IMR-90 (cell line): Measurements from ENCODE around the gene HOATZ. TPM values are rescaled to one million over a fixed set of nuclear protein-coding genes. Genes with fewer than 3 reads are reported as not detected.

ENCODE experiments used
- ATAC-seq: fragments of 200-7000 bp; cut with Tn5 transposase; 2 replicates; pipeline ENCODE4 v1.9.1; 2020; ENCODE audit warnings: low read depth, mild to moderate bottlenecking, moderate library complexity
- BruUV-seq: library from RNA; stranded (reverse); fragments of 400-500 nt; replicated peaks from 2 replicates; lab custom pipeline; 2021; lab: Mats Ljungman, UMichigan
- CTCF ChIA-PET: fragments of 300-600 bp; formaldehyde crosslinking; extraction: SDS; loops from one replicate; lab custom pipeline; 2021; ENCODE audit warnings: antibody characterized with exemption; lab: Yijun Ruan, JAX
- POLR2A ChIA-PET: fragments of 300-600 bp; sonication (Branson Sonifier 250); formaldehyde crosslinking; loops from one replicate; lab custom pipeline; 2022; ENCODE audit warnings: antibody characterized with exemption; ENCODE audit not compliant: unreplicated experiment; lab: Charles Lee
- DNase-seq: peaks from one replicate; pipeline ENCODE4 v3.0.0; 2013
- H2AFZ ChIP-seq: replicated peaks from 2 replicates; pipeline ENCODE3; 2013; ENCODE audit warnings: low read length, mild to moderate bottlenecking; ENCODE audit not compliant: poor library complexity
- H2AK5ac ChIP-seq: 2 replicates; pipeline ENCODE4 v1.6.1; 2013; ENCODE audit warnings: low read depth, low read length, inconsistent platforms
- H2AK9ac ChIP-seq: replicated peaks from 2 replicates; pipeline ENCODE3; 2013; ENCODE audit warnings: mild to moderate bottlenecking, low read depth, low read length, moderate library complexity; ENCODE audit not compliant: poor library complexity
- H2BK120ac ChIP-seq: 2 replicates; pipeline ENCODE4 v1.6.1; 2013; ENCODE audit warnings: low read depth, low read length, inconsistent platforms
- H2BK15ac ChIP-seq: 3 replicates; pipeline ENCODE4 v1.6.1; 2013; ENCODE audit warnings: low read depth, low read length, inconsistent platforms
- H2BK20ac ChIP-seq: 2 replicates; pipeline ENCODE4 v1.6.1; 2013; ENCODE audit warnings: low read depth, mild to moderate bottlenecking, inconsistent platforms, low read length, moderate library complexity
- H2BK5ac ChIP-seq: 2 replicates; pipeline ENCODE4 v1.6.1; 2013; ENCODE audit warnings: mild to moderate bottlenecking, low read depth, low read length, inconsistent platforms; ENCODE audit not compliant: poor library complexity, severe bottlenecking
- H3K14ac ChIP-seq: replicated peaks from 2 replicates; pipeline ENCODE4 v1.6.1; 2013; ENCODE audit warnings: low read depth, low read length, inconsistent platforms
- H3K18ac ChIP-seq: 2 replicates; pipeline ENCODE4 v1.6.1; 2013; ENCODE audit warnings: low read depth, low read length, control low read depth
- H3K23ac ChIP-seq: 2 replicates; pipeline ENCODE4 v1.6.1; 2013; ENCODE audit warnings: low read depth, low read length, inconsistent platforms
- H3K27ac ChIP-seq: 2 replicates; pipeline ENCODE4 v1.5.1; 2013; ENCODE audit warnings: mild to moderate bottlenecking, control low read depth, low read length; ENCODE audit not compliant: insufficient read depth
- H3K27me3 ChIP-seq: 2 replicates; pipeline ENCODE4 v1.6.1; 2013; ENCODE audit warnings: low read length; ENCODE audit not compliant: control insufficient read depth, insufficient read depth
- H3K36me3 ChIP-seq: 2 replicates; pipeline ENCODE4 v1.6.1; 2013; ENCODE audit warnings: low read length, mixed read lengths; ENCODE audit not compliant: control insufficient read depth, insufficient read depth
- H3K4ac ChIP-seq: 2 replicates; pipeline ENCODE4 v1.6.1; 2013; ENCODE audit warnings: low read depth, low read length, inconsistent platforms
- H3K4me1 ChIP-seq: 2 replicates; pipeline ENCODE4 v1.6.1; 2013; ENCODE audit warnings: low read length, mixed read lengths; ENCODE audit not compliant: control insufficient read depth, insufficient read depth
- H3K4me2 ChIP-seq: 2 replicates; pipeline ENCODE4 v1.6.1; 2013; ENCODE audit warnings: low read depth, mild to moderate bottlenecking, control low read depth, low read length, moderate library complexity
- H3K4me3 ChIP-seq: 2 replicates; pipeline ENCODE4 v1.5.1; 2013; ENCODE audit warnings: low read depth, mild to moderate bottlenecking, control low read depth, low read length, moderate library complexity; ENCODE audit not compliant: insufficient read depth
- H3K56ac ChIP-seq: 2 replicates; pipeline ENCODE4 v1.6.1; 2013; ENCODE audit warnings: low read length, inconsistent platforms; ENCODE audit not compliant: insufficient read depth; ENCODE audit errors: extremely low read depth
- H3K79me1 ChIP-seq, 2 experiments: 2 replicates each; pipeline ENCODE4 v1.6.1; 2013; ENCODE audit warnings: low read length in 2 of 2, inconsistent platforms in 1 of 2, low read depth in 1 of 2
- H3K9ac ChIP-seq: 2 replicates; pipeline ENCODE4 v1.6.1; 2013; ENCODE audit warnings: low read depth, low read length, control low read depth
- H3K9me1 ChIP-seq: 2 replicates; pipeline ENCODE4 v1.6.1; 2013; ENCODE audit warnings: low read length, inconsistent platforms; ENCODE audit not compliant: insufficient read depth
- H3K9me3 ChIP-seq: 2 replicates; pipeline ENCODE4 v1.6.1; 2013; ENCODE audit warnings: low read length; ENCODE audit not compliant: control insufficient read depth, insufficient read depth
- H4K20me1 ChIP-seq: 2 replicates; pipeline ENCODE4 v1.6.1; 2013; ENCODE audit warnings: low read length, inconsistent platforms; ENCODE audit not compliant: insufficient read depth
- H4K5ac ChIP-seq: 2 replicates; pipeline ENCODE4 v1.6.1; 2013; ENCODE audit warnings: mild to moderate bottlenecking, low read depth, low read length, control low read depth
- H4K8ac ChIP-seq, 2 experiments: 2 replicates each; pipeline ENCODE4 v1.6.1; 2013; ENCODE audit warnings: low read depth in 2 of 2, low read length in 2 of 2, control low read depth in 1 of 2, inconsistent platforms in 1 of 2
- H4K91ac ChIP-seq: 2 replicates; pipeline ENCODE4 v1.6.1; 2013; ENCODE audit warnings: low read depth, low read length, inconsistent platforms; ENCODE audit not compliant: insufficient read depth
- BHLHE40 ChIP-seq: fragments of 150-350 bp; IDR thresholded peaks from 2 replicates; pipeline ENCODE4 v1.6.1; 2016; ENCODE audit warnings: mild to moderate bottlenecking, low read depth, low read length
- CEBPB ChIP-seq: IDR thresholded peaks from 2 replicates; pipeline ENCODE4 v1.6.1; 2012; ENCODE audit warnings: low read depth, low read length, improper control_type of control experiment
- CHD1 ChIP-seq: IDR thresholded peaks from 2 replicates; pipeline ENCODE4 v1.6.1; 2012; ENCODE audit warnings: low read depth, low read length, improper control_type of control experiment
- CTCF ChIP-seq: conservative IDR thresholded peaks from 2 replicates; pipeline ENCODE4 v1.5.1; 2012; ENCODE audit warnings: mild to moderate bottlenecking, low read depth, low read length, improper control_type of control experiment
- ELK1 ChIP-seq: fragments of 150-350 bp; IDR thresholded peaks from 2 replicates; pipeline ENCODE4 v1.6.1; 2016; ENCODE audit warnings: low read depth, mild to moderate bottlenecking, low read length, moderate library complexity, borderline replicate concordance
- FOS ChIP-seq: fragments of 150-350 bp; IDR thresholded peaks from 2 replicates; pipeline ENCODE4 v1.6.1; 2016; ENCODE audit warnings: low read depth, low read length
- MAFK ChIP-seq: IDR thresholded peaks from 2 replicates; pipeline ENCODE4 v1.6.1; 2012; ENCODE audit warnings: low read depth, low read length, improper control_type of control experiment
- MAZ ChIP-seq: IDR thresholded peaks from 2 replicates; pipeline ENCODE4 v1.6.1; 2012; ENCODE audit warnings: low read depth, mild to moderate bottlenecking, low read length, improper control_type of control experiment, moderate library complexity, borderline replicate concordance
- NFE2L2 ChIP-seq: fragments of 150-350 bp; IDR thresholded peaks from 2 replicates; pipeline ENCODE4 v1.6.1; 2016; ENCODE audit warnings: low read depth, mild to moderate bottlenecking, low read length
- POLR2A ChIP-seq: IDR thresholded peaks from 2 replicates; pipeline ENCODE4 v1.6.1; 2012; ENCODE audit warnings: mild to moderate bottlenecking, low read depth, low read length
- RAD21 ChIP-seq: IDR thresholded peaks from 2 replicates; pipeline ENCODE4 v1.6.1; 2012; ENCODE audit warnings: low read length, improper control_type of control experiment
- RCOR1 ChIP-seq: IDR thresholded peaks from 2 replicates; pipeline ENCODE4 v1.6.1; 2012; ENCODE audit warnings: mild to moderate bottlenecking, low read length, improper control_type of control experiment; ENCODE audit not compliant: insufficient replicate concordance
- RFX5 ChIP-seq: IDR thresholded peaks from 2 replicates; pipeline ENCODE4 v1.8.0; 2012; ENCODE audit warnings: low read depth, mild to moderate bottlenecking, low read length, moderate library complexity
- SMC3 ChIP-seq: fragments of 150-350 bp; IDR thresholded peaks from 2 replicates; pipeline ENCODE4 v1.6.1; 2016; ENCODE audit warnings: low read depth, mild to moderate bottlenecking, antibody characterized with exemption, low read length, moderate library complexity
- WGBS, 2 experiments: methylation state at CpG; one replicate each; pipeline versions ENCODE4 v1.1.5 to v1.1.7; 2013; ENCODE audit warnings: missing lambda C conversion rate in 2 of 2; ENCODE audit not compliant: insufficient read length in 1 of 2; ENCODE audit errors: extremely low coverage in 2 of 2; 5-methylcytosine and 5-hydroxymethylcytosine counted together
- dilution Hi-C: fragments of 300-500 bp; cut with HindIII; formaldehyde crosslinking; loops from one replicate; pipeline ENCODE4 v1.14.3; 2018; ENCODE audit warnings: low sequenced_read_pairs; ENCODE audit not compliant: unreplicated experiment
- in situ Hi-C: fragments of 300-500 bp; cut with MboI; formaldehyde crosslinking; loops from 3 replicates; pipeline ENCODE4 v1.14.3; 2019; ENCODE audit warnings: low sequenced_read_pairs, inconsistent platforms, mixed read lengths
- intact Hi-C: fragments of 100-400 bp; cut with micrococcal nuclease; formaldehyde crosslinking; loops from 2 replicates; pipeline ENCODE4 v1.10.0; 2022
- polyA plus RNA-seq, 3 experiments: library from polyadenylated mRNA; depleted of rRNA; stranded (reverse); fragments of >200 nt; gene quantifications; 2 replicates each; pipeline ENCODE4 v1.2.3, GENCODE V29; 2012; ENCODE audit warnings: low replicate concordance in 1 of 3
- total RNA-seq: library from RNA; depleted of rRNA; stranded (reverse); fragments of >200 nt; gene quantifications from 2 replicates; pipeline ENCODE4 v1.2.3, GENCODE V29; 2012
- TF ChIP-seq, protein P1 (sequence below): fragments of 150-350 bp; IDR thresholded peaks from 2 replicates; pipeline ENCODE4 v1.6.1; 2017; ENCODE audit warnings: mild to moderate bottlenecking, antibody characterized with exemption, low read length, low read depth

HOATZ gene
- total and polyA plus RNA-seq, 2 of the 4 experiments (the other 2 are of a cell fraction), result not detected

GRCh38 chr11:111479666-111480065 is 34.9 kb upstream of the HOATZ start:
- Histone ChIP-seq H2AFZ (no peak overlapping the region), H2BK120ac (no peak overlapping the region), H2BK20ac (no peak overlapping the region), H3K27me3 (no peaks in the 10 kb centered on the region), H3K9me1 (no peaks in the 10 kb centered on the region), H3K4me3 (no peak overlapping the region), H2BK5ac (no peak overlapping the region), H3K36me3 (no peaks in the 10 kb centered on the region), H2AK5ac (no peak overlapping the region), H4K91ac (no peak overlapping the region), H3K79me1 (no peaks in the 10 kb centered on the region), H4K5ac (no peak overlapping the region), H4K20me1 (no peaks in the 10 kb centered on the region), H3K4ac (no peak overlapping the region), H3K4me2 (no peak overlapping the region), H2AK9ac (no peak overlapping the region), H3K9me3 (peaks cover 3% of the 10 kb centered on the region), H3K27ac (no peak overlapping the region), H3K14ac (no peak overlapping the region), H3K23ac (no peak overlapping the region), H3K56ac (no peak overlapping the region), H3K9ac (no peak overlapping the region), H3K4me1 (no peaks in the 10 kb centered on the region), H4K8ac (no peak overlapping the region), H2BK15ac (no peak overlapping the region), H3K18ac (no peak overlapping the region)
- no peak for DNase-seq
- dilution Hi-C loops, result no loop called here
- intact Hi-C loops, result no loop called here
- in situ Hi-C loops, result no loop called here
- ChIA-PET CTCF (no interaction called here), POLR2A (no interaction called here)
- no peak for ATAC-seq
- BruUV-seq, result no TSS peak
- WGBS, 2 experiments, result no CpG with 5 or more reads among the region's 1 CpG
- TF ChIP-seq MAZ (no peak), SMC3 (no peak), NFE2L2 (no peak), ELK1 (no peak), BHLHE40 (no peak), POLR2A (no peak), CEBPB (no peak), RAD21 (no peak), RFX5 (no peak), CTCF (no peak), CHD1 (no peak), FOS (no peak), RCOR1 (no peak), MAFK (no peak)
- TF ChIP-seq, protein P1, sequence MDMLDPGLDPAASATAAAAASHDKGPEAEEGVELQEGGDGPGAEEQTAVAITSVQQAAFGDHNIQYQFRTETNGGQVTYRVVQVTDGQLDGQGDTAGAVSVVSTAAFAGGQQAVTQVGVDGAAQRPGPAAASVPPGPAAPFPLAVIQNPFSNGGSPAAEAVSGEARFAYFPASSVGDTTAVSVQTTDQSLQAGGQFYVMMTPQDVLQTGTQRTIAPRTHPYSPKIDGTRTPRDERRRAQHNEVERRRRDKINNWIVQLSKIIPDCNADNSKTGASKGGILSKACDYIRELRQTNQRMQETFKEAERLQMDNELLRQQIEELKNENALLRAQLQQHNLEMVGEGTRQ, result no peak
